Activated CD4-positive, alpha-beta memory T cell treated with anti-CD3 and anti-CD28 coated beads for 36 hours (primary cell): ENCODE data around the gene SMNDC1. TPM values are rescaled to one million over a fixed set of nuclear protein-coding genes. Genes with fewer than 3 reads are reported as not detected.
"Not testable (repeated sequence)": the region's sequence is repeated elsewhere in the genome, so short reads cannot be mapped to it uniquely, and the experiment has no call there.

Experiments used
- CTCF ChIA-PET: fragments of 350-600 bp; sonication (Branson Sonifier 250); formaldehyde crosslinking; loops from one replicate; lab custom pipeline; 2021; ENCODE audit warnings: antibody characterized with exemption, inconsistent platforms; lab: Charles Lee
- POLR2A ChIA-PET: fragments of 350-600 bp; sonication (Branson Sonifier 250); formaldehyde crosslinking; loops from one replicate; lab custom pipeline; 2021; ENCODE audit warnings: antibody characterized with exemption; lab: Charles Lee
- DNase-seq: peaks from one replicate; pipeline ENCODE4 v3.0.0-alpha.2; 2020
- H3K27ac Mint-ChIP-seq: one replicate; pipeline ENCODE4 v1.8.0; 2021; ENCODE audit warnings: mixed read lengths
- H3K27me3 Mint-ChIP-seq: one replicate; pipeline ENCODE4 v1.8.0; 2021; ENCODE audit warnings: mixed read lengths
- H3K36me3 Mint-ChIP-seq: one replicate; pipeline ENCODE4 v1.8.0; 2021; ENCODE audit warnings: mixed read lengths
- H3K4me1 Mint-ChIP-seq: one replicate; pipeline ENCODE4 v1.8.0; 2021; ENCODE audit warnings: low read depth, mixed read lengths
- H3K4me3 Mint-ChIP-seq: one replicate; pipeline ENCODE4 v1.8.0; 2021; ENCODE audit warnings: mild to moderate bottlenecking, mixed read lengths
- H3K9me3 Mint-ChIP-seq: one replicate; pipeline ENCODE4 v1.8.0; 2021; ENCODE audit warnings: mixed read lengths
- intact Hi-C: fragments of 100-400 bp; cut with micrococcal nuclease; formaldehyde crosslinking; loops from one replicate; pipeline ENCODE4 v1.15.1; 2023
- total RNA-seq, 2 experiments: library from RNA; stranded (reverse); gene quantifications; one replicate each; pipeline ENCODE4 v1.2.3, GENCODE V29; 2021

SMNDC1 gene
- total RNA-seq, 2 experiments from 2014 or later = 44.1 to 48.3 TPM

GRCh38 chr10:110249489-110249888 lies 55.2 kb downstream of the SMNDC1 start:
- CTCF ChIA-PET = interaction anchor here (1.0 to 2.0 kb wide), 4 partner anchors 9 to 40 kb away, joined by 3 to 4 read pairs (median 4); no protein-coding TSS in a partner anchor
- not testable (repeated sequence) for H3K4me3 Mint-ChIP-seq
- H3K27me3 Mint-ChIP-seq = peaks cover 12% of the 10 kb centered on the region

GRCh38 chr10:110247833-110248232 lies 56.9 kb downstream of the SMNDC1 start:
- DNase-seq, CTCF ChIA-PET, H3K27ac Mint-ChIP-seq, POLR2A ChIA-PET, H3K9me3 Mint-ChIP-seq, H3K4me3 Mint-ChIP-seq, H3K27me3 Mint-ChIP-seq, intact Hi-C loops: not testable (repeated sequence)
- Mint-ChIP-seq H3K4me1 (peaks cover 30% of the 10 kb centered on the region), H3K36me3 (peaks cover 20% of the 10 kb centered on the region)

More at GRCh38 chr10:110249489-110249888, 55.2 kb downstream of the SMNDC1 start:
- Mint-ChIP-seq H3K4me1 (peaks cover 38% of the 10 kb centered on the region), H3K36me3 (peaks cover 24% of the 10 kb centered on the region)
- DNase-seq, H3K9me3 Mint-ChIP-seq, intact Hi-C loops, H3K27ac Mint-ChIP-seq: not testable (repeated sequence)
- POLR2A ChIA-PET = interaction anchor here (0.6 to 0.9 kb wide), 2 partner anchors 21 to 38 kb away, joined by 3 read pairs; no protein-coding TSS in a partner anchor

GRCh38 chr10:110244550-110244949 lies 60.2 kb downstream of the SMNDC1 start:
- intact Hi-C loops = no loop called here
- CTCF ChIA-PET = interaction anchor here (0.6 to 1.2 kb wide), 4 partner anchors 25 to 302 kb away, joined by 3 to 7 read pairs (median 4); no protein-coding TSS in a partner anchor
- H3K27me3 Mint-ChIP-seq = peaks cover 9% of the 10 kb centered on the region
- H3K4me3 Mint-ChIP-seq = no peak overlapping the region
- peaks cover 27% of the 10 kb centered on the region for H3K4me1 Mint-ChIP-seq
- POLR2A ChIA-PET = interaction anchor here (0.6 to 0.8 kb wide), 2 partner anchors 11 to 27 kb away, joined by 3 read pairs; no protein-coding TSS in a partner anchor
- H3K9me3 Mint-ChIP-seq = peaks cover 2% of the 10 kb centered on the region
- no peak for DNase-seq
- peaks cover 22% of the 10 kb centered on the region for H3K36me3 Mint-ChIP-seq
- no peak overlapping the region for H3K27ac Mint-ChIP-seq

- CTCF ChIA-PET = interaction anchor here (0.6 to 2.1 kb wide), 4 partner anchors 30 to 104 kb away, joined by 3 to 11 read pairs (median 6); no protein-coding TSS in a partner anchor
- peaks cover 23% of the 10 kb centered on the region for H3K36me3 Mint-ChIP-seq
- H3K4me3 Mint-ChIP-seq = no peak overlapping the region
- intact Hi-C loops = no loop called here
- H3K27ac Mint-ChIP-seq = no peak overlapping the region
- H3K4me1 Mint-ChIP-seq = peaks cover 29% of the 10 kb centered on the region
- peaks cover 8% of the 10 kb centered on the region for H3K27me3 Mint-ChIP-seq
- H3K9me3 Mint-ChIP-seq = no peaks in the 10 kb centered on the region
- no peak for DNase-seq
- POLR2A ChIA-PET = no interaction called here
Observed at GRCh38 chr10:110242511-110242910, 62.2 kb downstream of the SMNDC1 start.

DNA sequence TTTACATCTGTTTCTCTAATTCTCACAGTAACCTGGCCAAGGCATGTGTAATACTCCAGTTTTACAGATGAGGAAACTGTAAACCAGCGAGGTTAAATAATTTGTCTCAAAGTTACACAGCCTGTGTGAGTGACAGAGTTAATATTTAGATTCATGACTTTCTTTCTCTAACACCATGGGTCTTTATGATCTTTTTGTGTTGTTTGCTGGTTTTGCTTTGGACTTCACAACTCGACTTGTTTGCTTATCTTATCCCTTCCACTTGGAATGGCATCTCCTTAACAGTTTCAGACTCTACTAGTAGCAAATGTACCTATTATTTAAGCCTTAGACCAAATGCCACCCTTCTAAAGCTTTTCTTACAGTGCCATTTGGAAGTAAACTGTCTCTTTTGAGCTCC lies 62.9 kb downstream of the SMNDC1 start:
- POLR2A ChIA-PET = no interaction called here

GRCh38 chr10:110241407-110241806 lies 63.3 kb downstream of the SMNDC1 start:
- Mint-ChIP-seq H3K9me3 (no peaks in the 10 kb centered on the region), H3K4me1 (peaks cover 30% of the 10 kb centered on the region), H3K27me3 (peaks cover 2% of the 10 kb centered on the region), H3K4me3 (no peak overlapping the region), H3K27ac (no peak overlapping the region), H3K36me3 (peaks cover 18% of the 10 kb centered on the region)
- DNase-seq = no peak
- CTCF ChIA-PET = interaction anchor here (0.6 to 2.1 kb wide), 3 partner anchors 61 to 103 kb away, joined by 3 to 11 read pairs (median 4); partner anchors contain the start of gene SMNDC1
- intact Hi-C loops = loop anchor here (1.0 kb wide), 1 partner anchor 10 kb away; no protein-coding TSS in a partner anchor
- POLR2A ChIA-PET = no interaction called here

More for the DNA sequence above, 62.9 kb downstream of the SMNDC1 start:
- DNase-seq = no peak
- Mint-ChIP-seq H3K36me3 (peaks cover 22% of the 10 kb centered on the region), H3K9me3 (no peaks in the 10 kb centered on the region), H3K27me3 (peaks cover 5% of the 10 kb centered on the region), H3K4me3 (no peak overlapping the region), H3K27ac (no peak overlapping the region), H3K4me1 (peaks cover 30% of the 10 kb centered on the region)
- intact Hi-C loops = loop anchor here (1.0 kb wide), 1 partner anchor 9 kb away; no protein-coding TSS in a partner anchor
- CTCF ChIA-PET = interaction anchor here (0.6 to 2.1 kb wide), 4 partner anchors 29 to 103 kb away, joined by 3 to 11 read pairs (median 6); no protein-coding TSS in a partner anchor

Other genes starting within 250 kb of the SMNDC1 start
- 10 to 100 TPM; 29.3 to 33.1 TPM for gene MXI1, start 97.3 kb downstream of the SMNDC1 start, total RNA-seq
- gene DUSP5, start 193.0 kb upstream of the SMNDC1 start, total RNA-seq = 100 to 1,000 TPM; 171 to 176 TPM